Esophagus muscularis mucosa (tissue), 4 donors: ENCODE measurements around the gene GATB. TPM values are rescaled to one million over a fixed set of nuclear protein-coding genes. Genes with fewer than 3 reads are reported as not detected.

Experiments
- DNase-seq: peaks from one replicate; pipeline ENCODE4 v3.0.0-alpha.2; 2017; ENCODE audit errors: extremely low spot score
- H3K27ac ChIP-seq, 4 donors: fragments of 200-600 bp; sonication (generic); replicated peaks in 1 of 4; 1 replicate in 3 of 4; 2 replicates in 1 of 4; pipeline ENCODE4 v1.5.1; 2016 to 2019; ENCODE audit warnings: mild to moderate bottlenecking in 1 of 4
- H3K27me3 ChIP-seq, 4 donors: fragments of 200-600 bp; sonication (generic); one replicate each; pipeline versions ENCODE4 v1.5.1 to v1.6.0; 2016 to 2019
- H3K36me3 ChIP-seq, 4 donors: fragments of 200-600 bp; sonication (generic); one replicate each; pipeline ENCODE4 v1.5.1; 2016 to 2019
- H3K4me1 ChIP-seq, 4 donors: fragments of 200-600 bp; sonication (generic); one replicate each; pipeline ENCODE4 v1.5.1; 2016 to 2019
- H3K4me3 ChIP-seq, 4 donors: fragments of 200-600 bp; sonication (generic); 1 replicate in 2 of 4; 2 replicates in 2 of 4; pipeline ENCODE4 v1.5.1; 2016 to 2019; ENCODE audit warnings: mild to moderate bottlenecking in 4 of 4, moderate library complexity in 1 of 4
- H3K9me3 ChIP-seq, 4 donors: fragments of 200-600 bp; sonication (generic); 1 replicate in 3 of 4; 2 replicates in 1 of 4; pipeline ENCODE4 v1.5.1; 2016 to 2019
- EP300 ChIP-seq: sonication (generic); formaldehyde crosslinking; IDR thresholded peaks from one replicate; pipeline ENCODE4 v1.6.1; 2017; ENCODE audit warnings: antibody characterized with exemption
- POLR2A ChIP-seq: fragments of 450-650 bp; IDR thresholded peaks from one replicate; pipeline ENCODE4 v1.6.1; 2017; ENCODE audit warnings: antibody characterized with exemption, moderate library complexity, mild to moderate bottlenecking, low read depth
- POLR2AphosphoS5 ChIP-seq, 2 donors: sonication (generic); formaldehyde crosslinking; IDR thresholded peaks; one replicate each; pipeline ENCODE4 v1.6.1; 2017; ENCODE audit warnings: antibody characterized with exemption in 2 of 2
- WGBS: methylation state at CpG from one replicate; pipeline ENCODE4 v1.1.5; 2018; 5-methylcytosine and 5-hydroxymethylcytosine counted together
- intact Hi-C: fragments of 100-400 bp; cut with DNase I; formaldehyde crosslinking; loops from one replicate; pipeline ENCODE4 v1.15.1; 2023
- total RNA-seq, 4 donors: library from RNA; depleted of rRNA; stranded (reverse); fragments of >200 nt; gene quantifications; one replicate each; pipeline versions ENCODE4 v1.1.0 to v1.2.1, GENCODE V29; 2016
- TF ChIP-seq, protein P1 (sequence below), 3 experiments: fragments of 200-600 bp in 2 of 3; fragments of 450-650 bp in 1 of 3; sonication (generic) in 2 of 3; IDR thresholded peaks; one replicate each; pipeline ENCODE4 v1.5.1; 2017 to 2019; ENCODE audit warnings: antibody characterized with exemption in 3 of 3, mild to moderate bottlenecking in 2 of 3, moderate library complexity in 1 of 3

The GATB gene
- total RNA-seq, 4 donors from 2014 or later, result 12.4 to 19.9 (median 16.4) TPM

DNA sequence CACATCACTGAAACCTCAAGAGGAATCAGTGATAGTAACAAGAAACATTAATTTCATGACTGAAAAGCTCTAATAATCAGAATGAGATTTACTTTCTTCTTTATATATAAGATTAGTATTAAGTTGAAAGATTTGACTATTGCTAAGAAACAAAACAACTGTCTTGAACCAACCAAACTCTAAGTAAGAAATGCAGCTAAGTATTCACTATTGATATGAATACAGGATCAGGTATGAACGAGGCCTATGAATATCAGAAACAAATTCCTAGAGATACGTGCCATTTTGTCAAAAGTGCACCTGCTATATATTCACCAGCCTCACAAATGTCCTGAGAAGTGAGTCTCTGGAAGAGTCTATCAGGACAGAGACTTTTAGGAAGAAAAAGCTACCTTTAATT is 32.1 kb downstream of the GATB start:
- intact Hi-C loops, result no loop called here

DNA sequence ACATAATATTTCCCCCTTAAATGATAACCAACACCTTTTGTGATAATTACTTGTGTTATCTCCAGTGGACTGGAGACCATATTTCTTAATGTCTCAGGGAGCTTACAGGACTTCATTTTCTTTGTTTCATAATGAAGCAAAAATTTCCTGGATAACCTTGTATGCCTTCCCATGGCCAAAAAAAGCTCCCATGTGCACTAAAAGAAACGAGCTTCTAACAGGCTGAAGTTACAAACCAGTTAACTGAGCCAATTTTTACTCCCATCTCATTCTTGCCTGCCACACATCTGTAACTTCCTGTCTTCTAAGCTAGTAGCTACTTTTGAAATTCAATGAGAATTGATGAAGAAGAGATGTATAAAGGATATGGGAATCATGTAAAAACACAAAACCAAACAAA is 32.8 kb downstream of the GATB start:
- Histone ChIP-seq H3K36me3 (no peaks in the 10 kb centered on the region), H3K4me3 (no peak overlapping the region), H3K9me3 (no peaks in the 10 kb centered on the region), H3K4me1 (no peaks in the 10 kb centered on the region), H3K27me3 (no peaks in the 10 kb centered on the region), H3K27ac (no peak overlapping the region)
- TF ChIP-seq, protein P1, sequence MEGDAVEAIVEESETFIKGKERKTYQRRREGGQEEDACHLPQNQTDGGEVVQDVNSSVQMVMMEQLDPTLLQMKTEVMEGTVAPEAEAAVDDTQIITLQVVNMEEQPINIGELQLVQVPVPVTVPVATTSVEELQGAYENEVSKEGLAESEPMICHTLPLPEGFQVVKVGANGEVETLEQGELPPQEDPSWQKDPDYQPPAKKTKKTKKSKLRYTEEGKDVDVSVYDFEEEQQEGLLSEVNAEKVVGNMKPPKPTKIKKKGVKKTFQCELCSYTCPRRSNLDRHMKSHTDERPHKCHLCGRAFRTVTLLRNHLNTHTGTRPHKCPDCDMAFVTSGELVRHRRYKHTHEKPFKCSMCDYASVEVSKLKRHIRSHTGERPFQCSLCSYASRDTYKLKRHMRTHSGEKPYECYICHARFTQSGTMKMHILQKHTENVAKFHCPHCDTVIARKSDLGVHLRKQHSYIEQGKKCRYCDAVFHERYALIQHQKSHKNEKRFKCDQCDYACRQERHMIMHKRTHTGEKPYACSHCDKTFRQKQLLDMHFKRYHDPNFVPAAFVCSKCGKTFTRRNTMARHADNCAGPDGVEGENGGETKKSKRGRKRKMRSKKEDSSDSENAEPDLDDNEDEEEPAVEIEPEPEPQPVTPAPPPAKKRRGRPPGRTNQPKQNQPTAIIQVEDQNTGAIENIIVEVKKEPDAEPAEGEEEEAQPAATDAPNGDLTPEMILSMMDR (IDR thresholded peaks at IDR 0.05), result no peak
- TF ChIP-seq POLR2A, result no peak
- no peak for TF ChIP-seq POLR2AphosphoS5 (IDR thresholded peaks at IDR 0.05)
- TF ChIP-seq EP300, result no peak
- WGBS, result 53% methylated on average over 1 of the region's 1 CpG
- no peak for DNase-seq
- intact Hi-C loops, result no loop called here

More for the DNA sequence above, 32.1 kb downstream of the GATB start:
- 93% methylated on average over 2 of the region's 2 CpGs for WGBS
- no peaks in the 10 kb centered on the region for H3K36me3 ChIP-seq
- no peak overlapping the region for H3K4me3 ChIP-seq
- H3K9me3 ChIP-seq, result no peaks in the 10 kb centered on the region
- no peak overlapping the region for H3K27ac ChIP-seq
- no peak for DNase-seq
- H3K27me3 ChIP-seq, result no peaks in the 10 kb centered on the region
- TF ChIP-seq EP300, result no peak
- no peak for TF ChIP-seq POLR2AphosphoS5 (IDR thresholded peaks at IDR 0.05)
- TF ChIP-seq, protein P1 (IDR thresholded peaks at IDR 0.05), result no peak
- no peak for TF ChIP-seq POLR2A
- H3K4me1 ChIP-seq, result no peaks in the 10 kb centered on the region

- no peak for DNase-seq
- intact Hi-C loops, result no loop called here
- H3K9me3 ChIP-seq, result no peaks in the 10 kb centered on the region
- no peak overlapping the region for H3K4me3 ChIP-seq
- WGBS, result 100% methylated on average over 1 of the region's 1 CpG
- no peaks in the 10 kb centered on the region for H3K27me3 ChIP-seq
- TF ChIP-seq EP300, result no peak
- TF ChIP-seq POLR2AphosphoS5 (IDR thresholded peaks at IDR 0.05), result no peak
- TF ChIP-seq, protein P1 (IDR thresholded peaks at IDR 0.05), result no peak
- no peak for TF ChIP-seq POLR2A
- no peaks in the 10 kb centered on the region for H3K4me1 ChIP-seq
- no peak overlapping the region for H3K27ac ChIP-seq
- no peaks in the 10 kb centered on the region for H3K36me3 ChIP-seq
These were observed 33.4 kb downstream of the GATB start for GRCh38 chr4:151727365-151727764.

GRCh38 chr4:151725087-151725486 is 35.7 kb downstream of the GATB start:
- no peaks in the 10 kb centered on the region for H3K4me1 ChIP-seq
- DNase-seq, result no peak
- no peak overlapping the region for H3K4me3 ChIP-seq
- no peaks in the 10 kb centered on the region for H3K27me3 ChIP-seq
- H3K27ac ChIP-seq, result no peak overlapping the region
- 91% methylated on average over 2 of the region's 2 CpGs for WGBS
- no peaks in the 10 kb centered on the region for H3K36me3 ChIP-seq
- TF ChIP-seq, protein P1 (IDR thresholded peaks at IDR 0.05), result no peak
- H3K9me3 ChIP-seq, result no peaks in the 10 kb centered on the region
- intact Hi-C loops, result no loop called here

- H3K4me1 ChIP-seq, result peaks cover 0 to 3% (median 0%) of the 10 kb centered on the region in 4 donors
- intact Hi-C loops, result no loop called here
- H3K9me3 ChIP-seq, result no peaks in the 10 kb centered on the region
- WGBS, result 92% methylated on average over 2 of the region's 2 CpGs
- H3K27ac ChIP-seq, result no peak overlapping the region
- no peaks in the 10 kb centered on the region for H3K27me3 ChIP-seq
- TF ChIP-seq POLR2A (no peak), POLR2AphosphoS5 (IDR thresholded peaks at IDR 0.05) (no peak), EP300 (no peak)
- TF ChIP-seq, protein P1 (IDR thresholded peaks at IDR 0.05), result no peak
- no peak overlapping the region for H3K4me3 ChIP-seq
- peaks cover 0 to 11% (median 3%) of the 10 kb centered on the region in 4 donors for H3K36me3 ChIP-seq
- DNase-seq, result no peak
These were observed 38.9 kb downstream of the GATB start for GRCh38 chr4:151721916-151722315.
